Measurements from ENCODE around the gene C16orf86.
A peak's percentile ranks its signal among the peaks of the same experiment; 100 is the strongest.

The C16orf86 gene

DNA sequence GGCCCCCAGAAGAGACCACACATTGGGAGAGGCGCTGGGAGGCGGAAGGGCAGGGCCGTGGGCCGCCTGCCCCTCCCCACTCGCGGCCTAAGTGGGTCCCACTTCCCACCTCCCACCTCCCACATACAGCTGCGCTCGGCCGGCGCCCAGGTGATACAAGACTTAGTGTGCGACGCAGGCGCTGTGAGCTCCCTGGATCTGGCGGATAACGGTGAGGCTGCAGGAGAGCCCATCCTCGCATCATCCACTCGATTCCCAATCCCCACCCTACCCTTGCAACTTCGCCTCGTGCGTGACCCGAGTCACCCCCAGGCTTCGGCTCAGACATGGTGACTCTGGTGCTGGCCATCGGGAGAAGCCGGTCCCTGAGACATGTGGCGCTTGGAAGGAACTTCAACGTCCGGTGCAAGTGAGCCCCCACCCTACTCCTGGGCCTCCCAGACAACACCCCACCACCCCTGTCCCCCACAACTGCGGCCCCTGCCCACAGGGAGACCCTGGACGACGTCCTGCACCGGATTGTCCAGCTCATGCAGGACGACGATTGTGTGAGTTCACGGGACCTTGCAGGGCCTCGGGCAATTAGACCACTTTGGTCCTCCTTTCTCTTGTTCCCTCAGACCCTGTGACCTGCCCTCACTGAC lies 17.7 kb upstream of the C16orf86 start:
- no peaks in the 10 kb centered on the region for H3K27me3 Mint-ChIP-seq (ENCODE audit: low read depth)
- H3K36me3 Mint-ChIP-seq (ENCODE audit: low read depth), result peaks cover 37% of the 10 kb centered on the region
- no peaks in the 10 kb centered on the region for H3K9me3 Mint-ChIP-seq
- no peak overlapping the region for H3K27ac Mint-ChIP-seq
- H3K4me1 Mint-ChIP-seq (ENCODE audit: low read depth), result peaks cover 9% of the 10 kb centered on the region
- H3K4me3 Mint-ChIP-seq, result no peak overlapping the region
- DNase-seq (ENCODE audit: low spot score), result no peak

DNA sequence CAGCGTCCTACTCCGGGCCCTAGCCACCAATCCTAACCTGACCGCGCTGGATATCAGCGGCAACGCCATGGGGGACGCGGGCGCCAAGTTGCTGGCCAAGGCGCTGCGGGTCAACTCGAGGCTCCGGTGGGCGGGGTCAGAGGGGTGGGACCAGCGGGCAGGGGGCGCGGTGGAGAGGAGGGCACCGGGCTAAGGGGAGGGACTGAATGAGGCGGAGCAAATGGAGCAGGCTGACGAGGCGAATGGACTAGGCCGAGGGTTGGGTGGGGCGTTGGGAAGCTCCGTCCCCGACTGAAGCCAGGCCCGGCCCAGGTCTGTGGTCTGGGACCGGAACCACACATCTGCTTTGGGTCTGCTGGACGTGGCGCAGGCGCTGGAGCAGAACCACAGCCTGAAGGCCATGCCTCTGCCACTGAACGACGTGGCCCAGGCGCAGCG lies 17.1 kb upstream of the C16orf86 start:
- DNase-seq (ENCODE audit: low spot score), result no peak
- Mint-ChIP-seq H3K4me3 (no peak overlapping the region), H3K27me3 (ENCODE audit: low read depth) (no peaks in the 10 kb centered on the region), H3K36me3 (ENCODE audit: low read depth) (peaks cover 38% of the 10 kb centered on the region), H3K27ac (no peak overlapping the region), H3K4me1 (ENCODE audit: low read depth) (peaks cover 5% of the 10 kb centered on the region), H3K9me3 (no peaks in the 10 kb centered on the region)

- no peaks in the 10 kb centered on the region for H3K27me3 Mint-ChIP-seq (ENCODE audit: low read depth)
- H3K9me3 Mint-ChIP-seq, result no peaks in the 10 kb centered on the region
- H3K36me3 Mint-ChIP-seq (ENCODE audit: low read depth), result peaks cover 40% of the 10 kb centered on the region
- no peak overlapping the region for H3K27ac Mint-ChIP-seq
- no peak for DNase-seq (ENCODE audit: low spot score)
- H3K4me3 Mint-ChIP-seq, result no peak overlapping the region
- peaks cover 4% of the 10 kb centered on the region for H3K4me1 Mint-ChIP-seq (ENCODE audit: low read depth)
These were observed 16.6 kb upstream of the C16orf86 start for GRCh38 chr16:67650023-67650422.

- peaks cover 4% of the 10 kb centered on the region for H3K4me1 Mint-ChIP-seq (ENCODE audit: low read depth)
- H3K36me3 Mint-ChIP-seq (ENCODE audit: low read depth), result peaks cover 48% of the 10 kb centered on the region
- no peaks in the 10 kb centered on the region for H3K9me3 Mint-ChIP-seq
- no peak overlapping the region for H3K4me3 Mint-ChIP-seq
- DNase-seq (ENCODE audit: low spot score), result no peak
- peak overlapping the region; percentile 62 for H3K27ac Mint-ChIP-seq
- H3K27me3 Mint-ChIP-seq (ENCODE audit: low read depth), result no peaks in the 10 kb centered on the region
These were observed 15.6 kb upstream of the C16orf86 start for GRCh38 chr16:67651039-67651438.

DNA sequence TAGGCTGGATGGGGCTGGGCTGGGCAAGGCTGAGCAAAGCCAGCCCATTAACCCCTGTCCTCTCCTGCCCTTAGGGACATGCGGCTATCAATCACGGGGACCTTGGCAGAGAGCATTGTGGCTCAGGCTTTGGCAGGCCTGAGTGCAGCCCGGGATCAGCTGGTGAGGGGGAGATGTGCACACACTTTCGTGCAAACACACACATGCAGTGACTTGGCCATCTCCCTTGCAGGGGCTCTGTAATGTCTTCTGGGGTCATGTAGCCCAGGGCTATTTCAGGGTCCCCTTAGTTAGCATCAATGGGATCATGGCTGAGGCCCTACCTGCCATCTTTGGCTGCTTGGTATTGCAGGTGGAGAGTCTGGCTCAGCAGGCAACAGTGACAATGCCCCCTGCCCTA lies 14.8 kb upstream of the C16orf86 start:
- Mint-ChIP-seq H3K27ac (peak overlapping the region; percentile 31), H3K4me3 (no peak overlapping the region)

GRCh38 chr16:67652578-67653127 lies 14.0 kb upstream of the C16orf86 start:
- Mint-ChIP-seq H3K27me3 (ENCODE audit: low read depth) (no peaks in the 10 kb centered on the region), H3K27ac (no peak overlapping the region), H3K9me3 (no peaks in the 10 kb centered on the region), H3K4me1 (ENCODE audit: low read depth) (no peaks in the 10 kb centered on the region), H3K36me3 (ENCODE audit: low read depth) (peaks cover 53% of the 10 kb centered on the region), H3K4me3 (no peak overlapping the region)
- DNase-seq (ENCODE audit: low spot score), result no peak

More for the DNA sequence above, 14.8 kb upstream of the C16orf86 start:
- Mint-ChIP-seq H3K4me1 (ENCODE audit: low read depth) (peaks cover 2% of the 10 kb centered on the region), H3K27me3 (ENCODE audit: low read depth) (no peaks in the 10 kb centered on the region), H3K9me3 (no peaks in the 10 kb centered on the region), H3K36me3 (ENCODE audit: low read depth) (peaks cover 49% of the 10 kb centered on the region)
- DNase-seq (ENCODE audit: low spot score), result no peak

- H3K9me3 Mint-ChIP-seq, result no peaks in the 10 kb centered on the region
- H3K4me1 Mint-ChIP-seq (ENCODE audit: low read depth), result peaks cover 3% of the 10 kb centered on the region
- no peak overlapping the region for H3K27ac Mint-ChIP-seq
- no peak for DNase-seq (ENCODE audit: low spot score)
- H3K36me3 Mint-ChIP-seq (ENCODE audit: low read depth), result peaks cover 53% of the 10 kb centered on the region
- no peak overlapping the region for H3K4me3 Mint-ChIP-seq
- no peaks in the 10 kb centered on the region for H3K27me3 Mint-ChIP-seq (ENCODE audit: low read depth)
These were observed 13.4 kb upstream of the C16orf86 start for GRCh38 chr16:67653128-67653788.

GRCh38 chr16:67653789-67654402 lies 12.7 kb upstream of the C16orf86 start:
- H3K9me3 Mint-ChIP-seq, result no peaks in the 10 kb centered on the region
- no peak overlapping the region for H3K4me3 Mint-ChIP-seq
- no peaks in the 10 kb centered on the region for H3K27me3 Mint-ChIP-seq (ENCODE audit: low read depth)
- peaks cover 4% of the 10 kb centered on the region for H3K4me1 Mint-ChIP-seq (ENCODE audit: low read depth)
- peaks cover 48% of the 10 kb centered on the region for H3K36me3 Mint-ChIP-seq (ENCODE audit: low read depth)
- no peak overlapping the region for H3K27ac Mint-ChIP-seq
- DNase-seq (ENCODE audit: low spot score), result no peak

DNA sequence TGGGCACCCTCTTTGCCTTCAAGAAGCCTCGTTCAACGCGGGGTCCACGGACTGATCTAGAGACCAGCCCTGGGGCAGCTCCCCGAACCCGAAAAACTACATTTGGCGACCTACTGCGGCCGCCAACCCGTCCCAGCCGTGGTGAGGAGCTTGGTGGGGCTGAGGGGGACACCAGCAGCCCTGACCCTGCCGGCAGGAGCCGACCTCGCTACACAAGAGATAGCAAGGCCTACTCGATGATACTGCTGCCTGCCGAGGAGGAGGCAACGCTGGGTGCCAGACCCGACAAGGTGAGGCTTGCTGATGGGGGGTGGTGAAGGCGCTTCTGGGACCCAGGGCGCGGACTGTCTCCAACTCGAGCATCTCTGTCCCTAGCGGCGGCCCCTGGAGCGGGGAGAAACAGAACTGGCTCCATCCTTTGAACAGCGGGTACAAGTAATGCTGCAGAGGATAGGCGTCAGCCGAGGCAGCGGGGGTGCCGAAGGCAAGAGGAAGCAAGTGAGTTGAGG lies 12.2 kb upstream of the C16orf86 start:
- Mint-ChIP-seq H3K36me3 (ENCODE audit: low read depth) (peaks cover 45% of the 10 kb centered on the region), H3K27me3 (ENCODE audit: low read depth) (no peaks in the 10 kb centered on the region), H3K9me3 (no peaks in the 10 kb centered on the region), H3K27ac (no peak overlapping the region), H3K4me1 (ENCODE audit: low read depth) (peaks cover 8% of the 10 kb centered on the region), H3K4me3 (no peak overlapping the region)
- no peak for DNase-seq (ENCODE audit: low spot score)

DNA sequence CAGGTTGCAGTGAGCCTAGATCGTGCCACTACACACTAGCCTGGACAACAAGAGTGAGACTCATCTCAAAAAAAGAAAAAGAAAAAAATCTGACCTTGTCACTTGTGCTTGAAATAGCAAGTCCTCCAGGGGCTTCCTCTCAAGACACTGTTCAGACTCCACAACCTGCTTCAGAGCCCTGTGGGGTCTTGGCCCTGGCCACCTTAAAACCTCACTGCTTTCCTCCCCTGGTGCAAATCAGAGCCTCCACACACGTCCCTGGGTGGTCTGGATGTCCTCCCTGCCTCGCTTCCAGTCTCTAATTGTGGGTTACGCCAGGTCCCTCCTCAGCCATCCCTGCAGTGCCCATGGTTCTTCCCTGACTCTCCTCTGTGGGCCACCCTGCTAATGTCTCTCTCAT lies 11.3 kb upstream of the C16orf86 start:
- no peaks in the 10 kb centered on the region for H3K27me3 Mint-ChIP-seq (ENCODE audit: low read depth)
- H3K4me3 Mint-ChIP-seq, result no peak overlapping the region
- peak overlapping the region; percentile 55 for H3K27ac Mint-ChIP-seq
- H3K36me3 Mint-ChIP-seq (ENCODE audit: low read depth), result peaks cover 40% of the 10 kb centered on the region
- no peak for DNase-seq (ENCODE audit: low spot score)
- H3K4me1 Mint-ChIP-seq (ENCODE audit: low read depth), result peaks cover 8% of the 10 kb centered on the region
- no peaks in the 10 kb centered on the region for H3K9me3 Mint-ChIP-seq

DNA sequence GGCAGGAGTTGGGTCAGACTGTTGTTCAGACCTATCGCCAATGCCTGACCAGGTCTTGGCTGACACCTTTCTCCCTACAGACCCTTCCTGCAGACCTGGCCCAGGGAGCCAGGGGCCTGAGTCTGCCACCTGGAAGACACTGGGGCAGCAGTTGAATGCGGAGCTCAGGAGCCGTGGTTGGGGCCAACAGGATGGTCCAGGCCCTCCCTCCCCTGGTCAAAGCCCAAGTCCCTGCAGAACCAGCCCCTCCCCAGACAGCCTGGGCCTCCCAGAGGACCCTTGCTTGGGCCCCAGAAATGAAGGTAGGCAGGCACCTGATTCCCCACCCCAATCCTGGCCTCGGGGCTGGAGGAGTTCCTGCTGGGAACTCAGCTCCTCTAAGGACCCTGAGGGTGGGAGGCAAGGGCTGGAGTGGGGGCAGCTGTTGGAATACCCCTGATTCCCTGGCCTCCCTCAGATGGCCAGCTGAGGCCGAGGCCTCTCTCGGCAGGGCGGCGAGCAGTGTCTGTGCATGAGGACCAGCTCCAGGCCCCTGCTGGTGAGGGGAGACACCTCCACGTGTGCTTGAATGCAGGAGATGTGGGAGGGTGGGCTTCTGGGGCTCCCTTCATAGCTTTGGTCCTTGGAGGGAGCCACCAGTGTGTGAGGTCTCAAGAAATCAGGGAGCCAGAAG lies 10.1 kb upstream of the C16orf86 start:
- no peaks in the 10 kb centered on the region for H3K9me3 Mint-ChIP-seq
- peaks cover 33% of the 10 kb centered on the region for H3K36me3 Mint-ChIP-seq (ENCODE audit: low read depth)
- peak overlapping the region; percentile 21 for H3K4me3 Mint-ChIP-seq
- H3K27ac Mint-ChIP-seq, result no peak overlapping the region
- H3K27me3 Mint-ChIP-seq (ENCODE audit: low read depth), result no peaks in the 10 kb centered on the region
- H3K4me1 Mint-ChIP-seq (ENCODE audit: low read depth), result peaks cover 8% of the 10 kb centered on the region
- DNase-seq (ENCODE audit: low spot score), result no peak

DNA sequence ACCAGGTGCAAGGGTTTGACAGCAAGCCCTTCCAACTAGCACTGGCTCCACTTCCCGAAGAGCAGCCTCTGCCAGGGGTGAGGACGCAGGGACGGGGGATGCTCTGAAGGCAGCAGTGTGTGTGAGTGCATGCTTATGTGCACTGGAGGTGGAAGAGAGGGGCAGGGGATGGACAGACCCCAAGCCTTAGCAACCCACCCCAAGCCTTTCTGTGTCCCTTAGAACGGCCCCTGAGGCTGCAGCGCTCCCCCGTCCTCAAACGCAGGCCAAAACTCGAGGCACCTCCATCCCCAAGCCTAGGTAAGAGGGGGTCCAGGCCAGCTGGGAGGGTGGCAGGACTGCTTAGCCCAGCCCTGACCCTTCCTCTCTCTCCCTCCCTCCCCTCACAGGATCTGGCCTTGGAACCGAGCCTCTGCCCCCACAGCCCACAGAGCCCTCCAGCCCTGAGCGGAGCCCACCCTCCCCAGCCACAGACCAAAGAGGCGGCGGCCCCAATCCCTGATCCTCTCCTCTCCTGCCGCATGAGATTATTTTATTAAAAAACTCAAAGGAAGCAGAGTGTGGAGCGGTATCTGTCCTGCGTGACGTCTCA lies 9.5 kb upstream of the C16orf86 start:
- no peak for DNase-seq (ENCODE audit: low spot score)
- peaks cover 8% of the 10 kb centered on the region for H3K4me1 Mint-ChIP-seq (ENCODE audit: low read depth)
- H3K9me3 Mint-ChIP-seq, result no peaks in the 10 kb centered on the region
- H3K4me3 Mint-ChIP-seq, result peak overlapping the region; percentile 21
- H3K27ac Mint-ChIP-seq, result no peak overlapping the region
- H3K27me3 Mint-ChIP-seq (ENCODE audit: low read depth), result no peaks in the 10 kb centered on the region
- H3K36me3 Mint-ChIP-seq (ENCODE audit: low read depth), result peaks cover 27% of the 10 kb centered on the region

DNA sequence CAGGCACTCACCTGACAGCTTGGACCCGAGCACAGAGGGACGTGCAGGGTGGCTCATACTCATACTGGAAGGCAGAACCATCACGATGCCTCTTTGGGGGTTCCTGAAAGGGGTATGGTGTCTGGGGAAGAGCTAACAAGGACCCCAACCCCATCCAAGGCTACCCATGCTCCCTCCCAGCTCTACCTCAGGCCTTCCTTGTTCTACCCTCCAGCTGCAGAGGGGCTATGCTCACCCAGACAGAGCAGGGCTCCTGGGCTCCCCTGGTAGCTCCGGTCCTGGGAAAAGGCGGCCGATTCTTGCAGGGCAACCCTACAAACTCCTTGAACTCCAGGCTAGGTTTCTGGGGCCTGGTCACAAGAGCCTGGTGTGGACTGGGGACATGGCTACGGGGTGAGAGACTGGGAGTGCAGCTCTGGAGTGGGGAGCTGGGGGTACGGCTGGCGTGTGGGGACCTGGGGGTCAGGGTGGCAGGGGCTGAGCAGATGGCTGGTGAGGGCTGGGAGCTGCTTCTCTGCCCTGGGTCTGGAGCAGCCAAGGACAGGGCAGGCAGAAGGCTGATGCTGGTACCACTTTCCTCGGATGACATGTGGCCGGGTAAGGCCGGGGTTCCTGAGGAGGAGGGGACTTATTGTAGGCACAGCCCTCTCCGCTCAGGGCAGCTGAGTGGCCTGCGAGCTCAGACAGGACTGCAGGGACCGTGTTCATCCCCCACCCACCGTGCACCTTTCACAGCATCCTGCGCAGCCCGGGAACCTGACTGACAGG lies 8.7 kb upstream of the C16orf86 start:
- H3K27me3 Mint-ChIP-seq (ENCODE audit: low read depth), result no peaks in the 10 kb centered on the region
- peak overlapping the region; percentile 45 for H3K27ac Mint-ChIP-seq

More for the DNA sequence above, 8.7 kb upstream of the C16orf86 start:
- Mint-ChIP-seq H3K4me3 (peak overlapping the region; percentile 95), H3K36me3 (ENCODE audit: low read depth) (peaks cover 24% of the 10 kb centered on the region), H3K9me3 (no peaks in the 10 kb centered on the region), H3K4me1 (ENCODE audit: low read depth) (peaks cover 8% of the 10 kb centered on the region)
- no peak for DNase-seq (ENCODE audit: low spot score)
